Measurements from ENCODE around the gene FAM53B.
"Not testable (repeated sequence)": the region's sequence is repeated elsewhere in the genome, so short reads cannot be mapped to it uniquely, and the experiment has no call there.

The FAM53B gene

DNA sequence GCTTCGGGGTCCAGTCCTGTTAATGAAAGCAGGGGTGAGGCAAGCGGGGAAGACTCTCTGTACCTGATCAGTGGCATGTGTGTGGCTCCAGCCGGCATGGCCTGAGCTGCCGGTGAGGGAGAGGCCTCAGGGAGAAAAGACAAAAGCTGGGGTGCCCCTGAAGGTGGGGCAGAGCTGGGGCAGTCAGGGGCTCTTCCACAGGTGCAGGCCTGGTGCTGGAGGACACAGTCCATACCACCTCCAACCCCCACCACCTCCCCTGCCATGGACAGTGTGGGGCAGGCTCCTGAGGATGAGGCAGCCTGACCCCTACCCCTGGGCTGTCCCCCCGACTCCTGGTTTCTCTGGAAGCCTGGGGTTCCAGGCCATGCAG is 153.1 kb downstream of the FAM53B start:
- Histone ChIP-seq H3K36me3 (replicated peaks) (no peaks in the 10 kb centered on the region), H3K9me3 (0 out of 2 replicates have a peak, but pooled peaks cover 2% of the 10 kb centered on the region), H3K4me3 (no peak overlapping the region), H3K4me1 (no peaks in the 10 kb centered on the region), H3K27me3 (ENCODE audit: low read depth) (no peaks in the 10 kb centered on the region)
- DNase-seq (ENCODE audit: low spot score in 2 of 2): no peak
- in situ Hi-C loops (cut with MboI; ENCODE audit: low sequenced_read_pairs): no loop called here

GRCh38 chr10:124590216-124591122 is 153.7 kb downstream of the FAM53B start:
- H3K9me3 ChIP-seq: 0 out of 2 replicates have a peak, but pooled peaks cover 2% of the 10 kb centered on the region
- H3K4me1 ChIP-seq: no peaks in the 10 kb centered on the region
- no peak overlapping the region for H3K4me3 ChIP-seq
- in situ Hi-C loops (cut with MboI; ENCODE audit: low sequenced_read_pairs): no loop called here
- no peaks in the 10 kb centered on the region for H3K27me3 ChIP-seq (ENCODE audit: low read depth)
- no peak for DNase-seq (ENCODE audit: low spot score in 2 of 2)
- no peaks in the 10 kb centered on the region for H3K36me3 ChIP-seq (replicated peaks)

DNA sequence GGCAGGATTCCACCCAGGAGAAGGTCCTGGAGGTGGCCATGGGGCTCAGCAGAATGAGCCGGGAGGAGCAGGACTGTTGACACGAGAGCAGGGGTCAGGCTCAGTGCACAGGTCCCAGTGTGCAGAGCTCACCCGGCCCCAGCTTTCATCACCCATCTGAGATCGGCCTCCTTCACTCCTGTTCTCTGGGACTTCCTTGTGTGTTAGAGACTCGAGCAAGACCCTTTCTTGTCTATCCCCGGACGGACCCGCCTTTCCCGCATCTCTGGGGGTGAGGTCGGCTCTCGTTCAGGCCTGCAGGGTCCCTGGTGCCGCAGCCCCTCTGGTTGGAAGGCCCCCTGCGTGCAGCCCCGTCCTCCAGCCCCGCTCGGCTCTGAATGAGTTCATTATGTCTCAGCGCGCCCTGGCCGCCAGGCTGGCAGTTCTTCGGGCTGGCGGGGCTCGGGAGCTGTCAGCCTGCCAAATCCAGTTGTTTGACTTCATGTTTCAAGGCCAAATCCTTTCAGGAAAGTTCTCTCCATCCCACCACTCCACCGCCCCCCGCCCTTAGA is 154.6 kb downstream of the FAM53B start:
- H3K27me3 ChIP-seq (ENCODE audit: low read depth): no peaks in the 10 kb centered on the region
- H3K36me3 ChIP-seq (replicated peaks): no peaks in the 10 kb centered on the region
- no peak for DNase-seq (ENCODE audit: low spot score in 2 of 2)
- H3K4me1 ChIP-seq: no peaks in the 10 kb centered on the region
- H3K9me3 ChIP-seq: 0 out of 2 replicates have a peak, but pooled peaks cover 2% of the 10 kb centered on the region
- no peak overlapping the region for H3K4me3 ChIP-seq
- in situ Hi-C loops (cut with MboI; ENCODE audit: low sequenced_read_pairs): no loop called here

DNA sequence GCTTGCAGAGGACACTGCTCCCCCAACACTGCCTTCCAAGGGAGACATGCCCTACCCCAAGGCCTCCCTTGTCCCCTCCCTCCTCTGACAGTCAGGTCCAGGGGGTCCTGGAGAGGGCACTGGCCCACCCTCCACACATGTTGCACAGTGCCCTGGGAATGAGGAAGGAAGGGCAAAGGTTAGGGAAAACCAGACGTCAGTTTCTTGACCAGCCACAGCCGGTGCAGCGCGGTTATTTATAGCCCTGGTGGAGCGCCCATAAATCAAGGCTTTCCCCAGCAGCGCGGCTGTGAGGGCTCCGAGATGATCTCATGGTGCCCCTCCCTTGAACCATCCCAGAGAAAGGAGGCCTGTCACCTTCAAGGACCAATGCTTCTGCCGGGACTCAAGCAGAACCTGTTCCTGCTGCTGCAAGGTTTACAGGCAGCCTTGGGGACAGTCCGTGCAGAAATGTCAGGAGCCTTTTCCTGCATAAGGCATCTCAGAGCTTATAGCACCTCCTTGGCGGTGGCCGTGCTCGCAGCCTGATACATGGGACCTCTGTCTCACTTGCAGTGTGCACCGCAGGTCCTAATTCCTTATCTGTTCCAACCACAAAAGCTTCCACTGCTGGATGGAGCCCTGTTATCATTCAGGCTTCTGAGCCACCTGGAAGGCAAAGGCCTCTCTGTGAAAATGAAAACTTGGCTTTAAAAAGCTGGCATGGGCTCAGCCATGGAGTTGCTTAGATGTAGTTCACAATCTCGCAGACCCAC is 155.3 kb downstream of the FAM53B start:
- DNase-seq (ENCODE audit: low spot score in 2 of 2): no peak
- Histone ChIP-seq H3K4me3 (no peak overlapping the region), H3K36me3 (replicated peaks) (no peaks in the 10 kb centered on the region), H3K4me1 (no peaks in the 10 kb centered on the region), H3K9me3 (0 out of 2 replicates have a peak, but pooled peaks cover 2% of the 10 kb centered on the region), H3K27me3 (ENCODE audit: low read depth) (no peaks in the 10 kb centered on the region)
- in situ Hi-C loops (cut with MboI; ENCODE audit: low sequenced_read_pairs): no loop called here

GRCh38 chr10:124588341-124588735 is 155.8 kb downstream of the FAM53B start:
- H3K4me3 ChIP-seq; DNase-seq (ENCODE audit: low spot score in 2 of 2); H3K27me3 ChIP-seq (ENCODE audit: low read depth); in situ Hi-C loops (cut with MboI; ENCODE audit: low sequenced_read_pairs); H3K9me3 ChIP-seq; H3K36me3 ChIP-seq (replicated peaks); H3K4me1 ChIP-seq: not testable (repeated sequence)

- Histone ChIP-seq H3K9me3 (0 out of 2 replicates have a peak, but pooled peaks cover 2% of the 10 kb centered on the region), H3K36me3 (replicated peaks) (no peaks in the 10 kb centered on the region), H3K4me1 (no peaks in the 10 kb centered on the region), H3K27me3 (ENCODE audit: low read depth) (no peaks in the 10 kb centered on the region), H3K4me3 (no peak overlapping the region)
- in situ Hi-C loops (cut with MboI; ENCODE audit: low sequenced_read_pairs): no loop called here
- DNase-seq (ENCODE audit: low spot score in 2 of 2): no peak
Observed at GRCh38 chr10:124587811-124588211, 156.4 kb downstream of the FAM53B start.

DNA sequence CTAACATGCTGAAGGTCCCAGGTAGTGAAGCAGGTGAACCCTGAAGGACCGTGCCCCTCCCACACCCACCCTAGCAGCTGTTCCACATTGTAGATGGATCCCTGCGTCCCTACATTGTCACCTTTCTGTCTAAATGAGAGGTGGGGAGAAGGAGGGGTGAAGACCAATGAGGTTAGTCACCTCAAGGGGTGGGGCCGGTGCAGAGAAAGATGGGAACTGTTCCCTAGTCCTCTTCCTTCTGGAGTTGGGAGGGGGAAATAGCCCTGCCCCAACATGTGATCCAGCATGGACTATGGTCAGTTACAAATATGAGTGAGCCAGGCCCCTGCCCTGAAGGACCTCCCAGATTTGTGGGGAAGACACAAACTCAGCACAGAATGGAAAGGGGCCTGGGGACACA is 158.0 kb downstream of the FAM53B start:
- Histone ChIP-seq H3K4me3 (no peak overlapping the region), H3K27me3 (ENCODE audit: low read depth) (no peaks in the 10 kb centered on the region), H3K9me3 (no peaks in the 10 kb centered on the region), H3K4me1 (no peaks in the 10 kb centered on the region), H3K36me3 (replicated peaks) (no peaks in the 10 kb centered on the region)
- in situ Hi-C loops (cut with MboI; ENCODE audit: low sequenced_read_pairs): no loop called here
- no peak for DNase-seq (ENCODE audit: low spot score in 2 of 2)

GRCh38 chr10:124579011-124579399 is 165.2 kb downstream of the FAM53B start:
- in situ Hi-C loops (cut with MboI; ENCODE audit: low sequenced_read_pairs): no loop called here
- no peak for DNase-seq (ENCODE audit: low spot score in 2 of 2)
- peaks cover 2% of the 10 kb centered on the region; the same call in 1 of the 2 replicates for H3K27me3 ChIP-seq (ENCODE audit: low read depth)
- H3K36me3 ChIP-seq (replicated peaks): no peaks in the 10 kb centered on the region
- H3K4me3 ChIP-seq: no peak overlapping the region
- H3K4me1 ChIP-seq: no peaks in the 10 kb centered on the region
- 0 out of 2 replicates have a peak, but pooled peaks cover 2% of the 10 kb centered on the region for H3K9me3 ChIP-seq

GRCh38 chr10:124578231-124579010 is 165.8 kb downstream of the FAM53B start:
- no peak for DNase-seq (ENCODE audit: low spot score in 2 of 2)
- no peaks in the 10 kb centered on the region for H3K36me3 ChIP-seq (replicated peaks)
- H3K4me1 ChIP-seq: no peaks in the 10 kb centered on the region
- H3K27me3 ChIP-seq (ENCODE audit: low read depth): peaks cover 2% of the 10 kb centered on the region; the same call in 1 of the 2 replicates
- H3K9me3 ChIP-seq: 0 out of 2 replicates have a peak, but pooled peaks cover 2% of the 10 kb centered on the region
- in situ Hi-C loops (cut with MboI; ENCODE audit: low sequenced_read_pairs): no loop called here
- no peak overlapping the region for H3K4me3 ChIP-seq

DNA sequence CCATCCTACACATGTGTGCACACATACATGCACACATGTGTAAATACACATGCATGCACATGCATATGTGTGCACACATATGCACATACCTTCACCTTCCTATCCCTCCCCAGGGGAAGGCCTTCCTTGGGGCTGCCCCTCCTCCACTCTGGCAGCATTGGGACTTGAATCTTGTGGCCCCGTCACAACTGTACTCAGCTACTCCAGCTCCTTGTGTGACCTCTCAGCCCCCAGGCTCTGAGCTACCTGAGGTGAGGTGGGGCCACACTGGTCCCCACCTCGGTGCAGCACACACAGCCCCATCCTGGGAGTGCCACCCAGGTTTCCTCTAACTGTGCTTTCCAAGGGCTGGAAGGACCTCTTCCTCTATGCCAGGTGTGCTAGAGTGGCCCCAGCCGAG is 166.5 kb downstream of the FAM53B start:
- Histone ChIP-seq H3K4me3 (no peak overlapping the region), H3K36me3 (replicated peaks) (no peaks in the 10 kb centered on the region), H3K9me3 (0 out of 2 replicates have a peak, but pooled peaks cover 2% of the 10 kb centered on the region), H3K27me3 (ENCODE audit: low read depth) (peaks cover 2% of the 10 kb centered on the region; the same call in 1 of the 2 replicates), H3K4me1 (no peaks in the 10 kb centered on the region)
- no peak for DNase-seq (ENCODE audit: low spot score in 2 of 2)
- in situ Hi-C loops (cut with MboI; ENCODE audit: low sequenced_read_pairs): no loop called here

GRCh38 chr10:124576526-124577420 is 167.4 kb downstream of the FAM53B start:
- H3K36me3 ChIP-seq (replicated peaks): no peaks in the 10 kb centered on the region
- in situ Hi-C loops (cut with MboI; ENCODE audit: low sequenced_read_pairs): no loop called here

More at GRCh38 chr10:124576526-124577420, 167.4 kb downstream of the FAM53B start:
- Histone ChIP-seq H3K27me3 (ENCODE audit: low read depth) (peaks cover 2% of the 10 kb centered on the region; the same call in 1 of the 2 replicates), H3K4me3 (no peak overlapping the region), H3K4me1 (no peaks in the 10 kb centered on the region), H3K9me3 (0 out of 2 replicates have a peak, but pooled peaks cover 2% of the 10 kb centered on the region)
- no peak for DNase-seq (ENCODE audit: low spot score in 2 of 2)

All from HAP-1 (cell line).